Parathyroid adenoma (tissue), 2 donors: ENCODE results near the gene NBEA.
A peak's percentile ranks its signal among the peaks of the same experiment; 100 is the strongest.

Experiments
- H2AFZ ChIP-seq: fragments of 300-600 bp; sonication (generic); one replicate; pipeline ENCODE4 v1.7.0; 2017; ENCODE audit warnings: antibody characterized with exemption, mild to moderate bottlenecking
- H3K27ac ChIP-seq: fragments of 300-600 bp; sonication (generic); one replicate; pipeline ENCODE4 v1.7.0; 2017
- H3K27me3 ChIP-seq: fragments of 300-600 bp; sonication (generic); one replicate; pipeline ENCODE4 v1.7.0; 2017; ENCODE audit warnings: low read length; ENCODE audit not compliant: control insufficient read depth, insufficient read depth
- H3K36me3 ChIP-seq: fragments of 300-600 bp; sonication (generic); one replicate; pipeline ENCODE4 v1.7.0; 2017; ENCODE audit warnings: low read length; ENCODE audit not compliant: control insufficient read depth, insufficient read depth
- H3K4me1 ChIP-seq: fragments of 300-600 bp; sonication (generic); one replicate; pipeline ENCODE4 v1.7.0; 2017; ENCODE audit warnings: control low read depth
- H3K4me2 ChIP-seq: fragments of 300-600 bp; sonication (generic); one replicate; pipeline ENCODE4 v1.7.0; 2017; ENCODE audit warnings: low read length
- H3K4me3 ChIP-seq: fragments of 300-600 bp; sonication (generic); one replicate; pipeline ENCODE4 v1.7.0; 2017; ENCODE audit warnings: low read depth, low read length
- H3K79me2 ChIP-seq: fragments of 300-600 bp; sonication (generic); one replicate; pipeline ENCODE4 v1.7.0; 2017; ENCODE audit warnings: control low read depth
- H3K9ac ChIP-seq: fragments of 300-600 bp; sonication (generic); one replicate; pipeline ENCODE4 v1.7.0; 2017; ENCODE audit warnings: mild to moderate bottlenecking
- H3K9me3 ChIP-seq: fragments of 300-600 bp; sonication (generic); one replicate; pipeline ENCODE4 v1.7.0; 2017; ENCODE audit warnings: low read length; ENCODE audit not compliant: control insufficient read depth
- CTCF ChIP-seq: fragments of 300-600 bp; sonication (generic); IDR thresholded peaks from one replicate; pipeline ENCODE4 v1.7.0; 2017; ENCODE audit warnings: antibody characterized with exemption, mild to moderate bottlenecking
- donor health status: primary hyperparathyroidism.

Gene NBEA

GRCh38 chr13:35278917-35279316 is 336.8 kb downstream of the NBEA start:
- no peak for TF ChIP-seq CTCF
- Histone ChIP-seq H3K27me3 (no peaks in the 10 kb centered on the region), H3K9me3 (no peaks in the 10 kb centered on the region), H3K4me2 (no peak overlapping the region), H3K9ac (no peak overlapping the region), H3K4me1 (no peaks in the 10 kb centered on the region), H3K4me3 (no peak overlapping the region), H2AFZ (no peak overlapping the region), H3K36me3 (no peaks in the 10 kb centered on the region), H3K79me2 (no peaks in the 10 kb centered on the region), H3K27ac (no peak overlapping the region)

DNA sequence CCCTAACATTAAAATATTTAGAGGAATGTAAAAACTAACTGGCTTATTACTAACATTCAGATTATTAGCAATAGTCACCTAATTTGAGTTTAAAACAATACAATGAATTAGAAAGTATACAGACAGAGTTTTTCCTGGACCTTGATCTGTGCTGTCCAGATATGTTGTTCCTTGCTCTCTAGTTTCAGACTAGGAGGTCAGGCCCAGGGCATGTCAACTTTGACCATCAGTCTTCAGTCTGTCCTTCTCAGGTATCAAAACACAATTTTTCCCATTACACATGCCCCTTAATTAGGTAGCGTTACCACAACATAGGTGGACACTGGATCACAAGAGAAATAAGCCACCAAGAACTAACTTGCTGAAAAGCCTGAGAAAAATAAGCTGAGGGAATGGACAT is 337.4 kb downstream of the NBEA start:
- Histone ChIP-seq H3K4me3 (no peak overlapping the region), H3K9me3 (no peaks in the 10 kb centered on the region), H3K4me1 (no peaks in the 10 kb centered on the region), H3K27ac (no peak overlapping the region), H3K36me3 (no peaks in the 10 kb centered on the region), H3K9ac (no peak overlapping the region), H3K4me2 (no peak overlapping the region), H2AFZ (no peak overlapping the region), H3K79me2 (no peaks in the 10 kb centered on the region), H3K27me3 (no peaks in the 10 kb centered on the region)
- TF ChIP-seq CTCF, result no peak

- H3K27me3 ChIP-seq, result no peaks in the 10 kb centered on the region
Measured at GRCh38 chr13:35283856-35284255, 341.8 kb downstream of the NBEA start.

GRCh38 chr13:35285677-35286076 is 343.6 kb downstream of the NBEA start:
- Histone ChIP-seq H3K9me3 (no peaks in the 10 kb centered on the region), H2AFZ (peak overlapping the region; percentile 5), H3K36me3 (no peaks in the 10 kb centered on the region), H3K9ac (no peak overlapping the region), H3K79me2 (no peaks in the 10 kb centered on the region), H3K4me3 (no peak overlapping the region), H3K27me3 (no peaks in the 10 kb centered on the region), H3K4me2 (no peak overlapping the region), H3K4me1 (no peaks in the 10 kb centered on the region), H3K27ac (no peak overlapping the region)
- TF ChIP-seq CTCF, result no peak

More at GRCh38 chr13:35283856-35284255, 341.8 kb downstream of the NBEA start:
- no peak overlapping the region for H3K27ac ChIP-seq
- no peak overlapping the region for H3K4me3 ChIP-seq
- H2AFZ ChIP-seq, result no peak overlapping the region
- no peak overlapping the region for H3K9ac ChIP-seq
- H3K9me3 ChIP-seq, result no peaks in the 10 kb centered on the region
- H3K79me2 ChIP-seq, result no peaks in the 10 kb centered on the region
- TF ChIP-seq CTCF, result no peak
- no peaks in the 10 kb centered on the region for H3K4me1 ChIP-seq
- H3K4me2 ChIP-seq, result no peak overlapping the region
- H3K36me3 ChIP-seq, result no peaks in the 10 kb centered on the region

GRCh38 chr13:35292329-35292728 is 350.3 kb downstream of the NBEA start:
- H3K27ac ChIP-seq, result no peak overlapping the region
- H3K4me1 ChIP-seq, result no peaks in the 10 kb centered on the region
- H3K4me2 ChIP-seq, result no peak overlapping the region
- no peaks in the 10 kb centered on the region for H3K79me2 ChIP-seq
- no peak overlapping the region for H2AFZ ChIP-seq
- no peaks in the 10 kb centered on the region for H3K27me3 ChIP-seq
- no peaks in the 10 kb centered on the region for H3K36me3 ChIP-seq
- no peak overlapping the region for H3K9ac ChIP-seq
- no peak for TF ChIP-seq CTCF
- no peaks in the 10 kb centered on the region for H3K9me3 ChIP-seq
- no peak overlapping the region for H3K4me3 ChIP-seq
